ENCODE results near the gene USP3. TPM values are rescaled to one million over a fixed set of nuclear protein-coding genes. Genes with fewer than 3 reads are reported as not detected.

Gene USP3
- total and polyA plus RNA-seq, 3 donors from 2014 or later, result 23.2 to 43.1 (median 38.5) TPM

DNA sequence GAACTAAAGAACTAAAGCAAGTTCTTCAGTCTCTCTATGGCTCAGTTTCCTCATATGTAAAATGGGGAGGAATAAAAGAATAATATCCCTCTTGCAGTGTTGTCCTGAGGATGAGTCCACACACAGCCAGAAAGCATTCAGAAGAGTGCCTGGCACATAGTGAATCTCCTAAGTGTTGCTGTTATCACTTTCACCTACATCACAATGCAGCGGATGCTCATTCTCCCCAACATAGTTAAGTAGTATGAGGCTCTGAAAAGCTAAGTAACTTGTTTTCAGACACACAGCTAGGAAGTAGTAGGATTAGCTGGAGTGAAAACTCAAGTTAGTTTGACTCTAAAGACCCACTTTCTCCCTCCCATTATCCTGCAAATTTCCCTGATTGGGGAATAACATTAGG lies 9.1 kb upstream of the USP3 start:
- H3K4me3 ChIP-seq, result no peak overlapping the region
- no peak overlapping the region for H3K27ac ChIP-seq
- no peaks in the 10 kb centered on the region for H3K36me3 ChIP-seq (ENCODE audit: low read depth, missing control alignments)
- WGBS, 2 donors, result 90 to 95% methylated on average over 1 of the region's 1 CpG
- no peaks in the 10 kb centered on the region for H3K4me1 ChIP-seq
- intact Hi-C loops (cut with DNase I; ENCODE audit: low total_unique reads), result no loop called here
- H3K9me3 ChIP-seq, result no peaks in the 10 kb centered on the region
- DNase-seq, result no peak
- TF ChIP-seq CTCF (IDR thresholded peaks at IDR 0.05) (no peak), POLR2A (IDR thresholded peaks at IDR 0.05) (no peak)
- H3K27me3 ChIP-seq, result no peaks in the 10 kb centered on the region

DNA sequence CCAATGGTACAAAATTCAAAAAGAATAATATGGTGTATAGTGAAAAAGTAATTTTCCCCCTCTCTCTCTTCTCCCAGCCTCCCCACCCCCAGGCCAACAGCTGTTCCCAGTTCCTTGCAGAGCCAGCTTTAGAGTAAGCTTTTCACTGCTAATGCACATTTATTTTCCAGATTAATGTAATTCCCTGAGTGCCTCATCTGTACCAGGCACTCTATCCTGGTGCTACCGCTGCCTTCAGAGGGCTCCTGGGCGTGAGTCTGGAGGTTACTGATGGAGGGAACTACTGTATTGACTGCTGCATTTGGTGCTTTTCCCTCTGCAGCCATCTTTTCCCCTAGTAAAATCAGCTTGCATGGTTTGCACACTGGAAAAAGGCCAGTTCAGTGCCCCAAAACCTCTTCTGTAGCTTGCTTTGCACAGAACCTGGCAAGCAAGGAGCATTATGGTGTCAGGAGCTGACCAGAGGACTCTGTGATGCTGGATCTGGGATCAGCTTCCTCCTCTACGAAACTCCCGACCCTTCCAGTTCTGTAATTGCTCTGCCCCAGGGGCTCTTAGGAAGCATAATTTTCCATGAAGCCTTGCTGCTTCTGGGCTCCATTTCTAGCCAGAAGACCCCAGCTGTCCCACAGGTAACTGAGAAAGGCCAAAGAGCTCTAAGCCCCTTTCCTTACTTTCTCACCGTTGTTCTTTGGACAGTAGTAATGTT lies 8.5 kb upstream of the USP3 start:
- DNase-seq, result no peak
- WGBS, 2 donors, result 73 to 77% methylated on average over 3 to 5 of the region's 5 CpGs
- intact Hi-C loops (cut with DNase I; ENCODE audit: low total_unique reads), result no loop called here

GRCh38 chr15:63497642-63498467 lies 6.5 kb upstream of the USP3 start:
- Histone ChIP-seq H3K36me3 (ENCODE audit: low read depth, missing control alignments) (no peaks in the 10 kb centered on the region), H3K4me3 (no peak overlapping the region), H3K27me3 (no peaks in the 10 kb centered on the region), H3K9me3 (no peaks in the 10 kb centered on the region), H3K4me1 (peaks cover 22% of the 10 kb centered on the region), H3K27ac (no peak overlapping the region)
- no peak for DNase-seq
- 70 to 81% methylated on average over 8 of the region's 8 CpGs for WGBS, 2 donors
- no peak for TF ChIP-seq POLR2A (IDR thresholded peaks at IDR 0.05)
- no peak for TF ChIP-seq CTCF (IDR thresholded peaks at IDR 0.05)
- intact Hi-C loops (cut with DNase I; ENCODE audit: low total_unique reads), result no loop called here

More for the DNA sequence above, 8.5 kb upstream of the USP3 start:
- TF ChIP-seq POLR2A (IDR thresholded peaks at IDR 0.05) (no peak), CTCF (IDR thresholded peaks at IDR 0.05) (no peak)
- no peaks in the 10 kb centered on the region for H3K27me3 ChIP-seq
- H3K9me3 ChIP-seq, result no peaks in the 10 kb centered on the region
- H3K36me3 ChIP-seq (ENCODE audit: low read depth, missing control alignments), result no peaks in the 10 kb centered on the region
- H3K4me3 ChIP-seq, result no peak overlapping the region
- no peak overlapping the region for H3K27ac ChIP-seq
- peaks cover 4% of the 10 kb centered on the region for H3K4me1 ChIP-seq

DNA sequence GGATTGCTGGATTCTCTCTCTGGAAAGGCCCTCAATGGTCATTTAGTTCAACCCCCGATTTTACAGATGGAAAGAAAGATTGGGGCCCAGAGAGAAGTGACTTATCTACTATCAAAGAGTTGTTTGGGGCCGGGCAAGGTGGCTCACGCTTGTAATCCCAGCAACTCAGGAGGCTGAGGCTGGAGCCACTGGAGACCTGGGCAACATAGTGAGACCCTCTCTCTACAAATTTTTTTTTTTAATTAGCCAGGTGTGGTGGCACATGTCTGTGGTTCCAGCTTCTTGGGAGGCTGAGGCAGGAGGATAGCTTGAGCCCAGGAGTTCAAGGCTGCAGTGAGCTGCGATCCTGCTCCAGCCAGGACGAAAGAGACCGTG lies 5.2 kb upstream of the USP3 start:
- H3K4me3 ChIP-seq, result no peak overlapping the region
- intact Hi-C loops (cut with DNase I; ENCODE audit: low total_unique reads), result no loop called here
- 89 to 97% methylated on average over 6 of the region's 6 CpGs for WGBS, 2 donors
- TF ChIP-seq CTCF (IDR thresholded peaks at IDR 0.05), result no peak
- TF ChIP-seq POLR2A (IDR thresholded peaks at IDR 0.05), result no peak
- H3K4me1 ChIP-seq, result peaks cover 24% of the 10 kb centered on the region
- H3K9me3 ChIP-seq, result no peaks in the 10 kb centered on the region
- no peaks in the 10 kb centered on the region for H3K36me3 ChIP-seq (ENCODE audit: low read depth, missing control alignments)
- no peak overlapping the region for H3K27ac ChIP-seq
- no peaks in the 10 kb centered on the region for H3K27me3 ChIP-seq
- no peak for DNase-seq

Data from testis (tissue), 3 donors.